T-helper 2 cell treated with Interferon-gamma antibody and Interleukin-4, amounts not matched to agents 5 μg/mL and 100 μg/mL, for 36 hours (primary cell): Measurements from ENCODE around the gene ADAM15.

Experiments used
- DNase-seq: peaks from one replicate; pipeline ENCODE4 v3.0.0; 2021; ENCODE audit warnings: low spot score
- H3K27ac Mint-ChIP-seq: one replicate; pipeline ENCODE4 v1.8.0; 2021; ENCODE audit warnings: mild to moderate bottlenecking, mixed read lengths
- H3K27me3 Mint-ChIP-seq: one replicate; pipeline ENCODE4 v1.8.0; 2021; ENCODE audit warnings: low read depth, mixed read lengths
- H3K36me3 Mint-ChIP-seq: one replicate; pipeline ENCODE4 v1.8.0; 2021; ENCODE audit warnings: low read depth, mixed read lengths
- H3K4me1 Mint-ChIP-seq: one replicate; pipeline ENCODE4 v1.8.0; 2021; ENCODE audit warnings: low read depth, mixed read lengths
- H3K4me3 Mint-ChIP-seq: one replicate; pipeline ENCODE4 v1.8.0; 2022; ENCODE audit warnings: mild to moderate bottlenecking, moderate library complexity, mixed read lengths
- H3K9me3 Mint-ChIP-seq: one replicate; pipeline ENCODE4 v1.8.0; 2021; ENCODE audit warnings: mixed read lengths

Gene ADAM15

GRCh38 chr1:155008015-155008941 is 42.8 kb upstream of the ADAM15 start:
- peaks cover 55% of the 10 kb centered on the region for H3K4me1 Mint-ChIP-seq
- H3K27ac Mint-ChIP-seq = peak overlapping the region; percentile 91
- H3K27me3 Mint-ChIP-seq = no peaks in the 10 kb centered on the region
- peaks cover 40% of the 10 kb centered on the region for H3K36me3 Mint-ChIP-seq
- H3K4me3 Mint-ChIP-seq = peak overlapping the region; percentile 98
- H3K9me3 Mint-ChIP-seq = no peaks in the 10 kb centered on the region
- DNase-seq = peak; percentile 83

GRCh38 chr1:155009221-155009711 is 41.9 kb upstream of the ADAM15 start:
- Mint-ChIP-seq H3K27me3 (no peaks in the 10 kb centered on the region), H3K4me1 (peaks cover 59% of the 10 kb centered on the region), H3K4me3 (peak overlapping the region; percentile 98), H3K9me3 (no peaks in the 10 kb centered on the region), H3K27ac (peak overlapping the region; percentile 91), H3K36me3 (peaks cover 45% of the 10 kb centered on the region)
- DNase-seq = peak; percentile 49

GRCh38 chr1:155009742-155010141 is 41.4 kb upstream of the ADAM15 start:
- H3K27ac Mint-ChIP-seq = peak overlapping the region; percentile 91
- DNase-seq = no peak
- no peaks in the 10 kb centered on the region for H3K9me3 Mint-ChIP-seq
- peak overlapping the region; percentile 98 for H3K4me3 Mint-ChIP-seq
- peaks cover 46% of the 10 kb centered on the region for H3K36me3 Mint-ChIP-seq
- peaks cover 61% of the 10 kb centered on the region for H3K4me1 Mint-ChIP-seq
- H3K27me3 Mint-ChIP-seq = no peaks in the 10 kb centered on the region

GRCh38 chr1:155010211-155010918 is 40.8 kb upstream of the ADAM15 start:
- DNase-seq = peak; percentile 56
- Mint-ChIP-seq H3K27ac (peak overlapping the region; percentile 91), H3K4me1 (peaks cover 58% of the 10 kb centered on the region), H3K9me3 (no peaks in the 10 kb centered on the region), H3K4me3 (peak overlapping the region; percentile 98), H3K36me3 (peaks cover 47% of the 10 kb centered on the region), H3K27me3 (no peaks in the 10 kb centered on the region)

- Mint-ChIP-seq H3K9me3 (no peaks in the 10 kb centered on the region), H3K36me3 (peaks cover 52% of the 10 kb centered on the region), H3K4me3 (peak overlapping the region; percentile 98), H3K27ac (peak overlapping the region; percentile 91), H3K27me3 (no peaks in the 10 kb centered on the region), H3K4me1 (peaks cover 58% of the 10 kb centered on the region)
- DNase-seq = no peak
Observed at GRCh38 chr1:155011004-155011416, 40.1 kb upstream of the ADAM15 start.

GRCh38 chr1:155011437-155012025 is 39.6 kb upstream of the ADAM15 start:
- Mint-ChIP-seq H3K36me3 (peaks cover 58% of the 10 kb centered on the region), H3K4me3 (peak overlapping the region; percentile 98), H3K27ac (peak overlapping the region; percentile 91), H3K9me3 (no peaks in the 10 kb centered on the region), H3K27me3 (no peaks in the 10 kb centered on the region), H3K4me1 (peaks cover 58% of the 10 kb centered on the region)
- DNase-seq = no peak

- Mint-ChIP-seq H3K9me3 (no peaks in the 10 kb centered on the region), H3K4me3 (peak overlapping the region; percentile 90)
Observed at GRCh38 chr1:155012026-155012546, 39.0 kb upstream of the ADAM15 start.

GRCh38 chr1:155012776-155013602 is 38.1 kb upstream of the ADAM15 start:
- DNase-seq = no peak
- no peaks in the 10 kb centered on the region for H3K9me3 Mint-ChIP-seq
- peaks cover 56% of the 10 kb centered on the region for H3K4me1 Mint-ChIP-seq
- peaks cover 67% of the 10 kb centered on the region for H3K36me3 Mint-ChIP-seq
- peak overlapping the region; percentile 90 for H3K4me3 Mint-ChIP-seq
- H3K27ac Mint-ChIP-seq = peak overlapping the region; percentile 83
- no peaks in the 10 kb centered on the region for H3K27me3 Mint-ChIP-seq

More at GRCh38 chr1:155012026-155012546, 39.0 kb upstream of the ADAM15 start:
- H3K27me3 Mint-ChIP-seq = no peaks in the 10 kb centered on the region
- H3K27ac Mint-ChIP-seq = peak overlapping the region; percentile 83
- DNase-seq = peak; percentile 40
- peaks cover 56% of the 10 kb centered on the region for H3K4me1 Mint-ChIP-seq
- H3K36me3 Mint-ChIP-seq = peaks cover 62% of the 10 kb centered on the region

- Mint-ChIP-seq H3K4me3 (peak overlapping the region; percentile 90), H3K27ac (peak overlapping the region; percentile 81), H3K36me3 (peaks cover 66% of the 10 kb centered on the region), H3K4me1 (peaks cover 51% of the 10 kb centered on the region), H3K27me3 (no peaks in the 10 kb centered on the region), H3K9me3 (no peaks in the 10 kb centered on the region)
- peak; percentile 20 for DNase-seq
Observed at GRCh38 chr1:155013632-155014031, 37.5 kb upstream of the ADAM15 start.

GRCh38 chr1:155014709-155015508 is 36.2 kb upstream of the ADAM15 start:
- no peak for DNase-seq
- peaks cover 68% of the 10 kb centered on the region for H3K36me3 Mint-ChIP-seq
- peak overlapping the region; percentile 90 for H3K4me3 Mint-ChIP-seq
- H3K9me3 Mint-ChIP-seq = no peaks in the 10 kb centered on the region
- peaks cover 50% of the 10 kb centered on the region for H3K4me1 Mint-ChIP-seq
- H3K27me3 Mint-ChIP-seq = no peaks in the 10 kb centered on the region
- no peak overlapping the region for H3K27ac Mint-ChIP-seq

GRCh38 chr1:155015527-155016230 is 35.4 kb upstream of the ADAM15 start:
- H3K27me3 Mint-ChIP-seq = no peaks in the 10 kb centered on the region
- peaks cover 53% of the 10 kb centered on the region for H3K4me1 Mint-ChIP-seq
- DNase-seq = no peak
- H3K36me3 Mint-ChIP-seq = peaks cover 66% of the 10 kb centered on the region
- H3K4me3 Mint-ChIP-seq = peak overlapping the region; percentile 62
- peak overlapping the region; percentile 77 for H3K27ac Mint-ChIP-seq
- H3K9me3 Mint-ChIP-seq = no peaks in the 10 kb centered on the region
